H1 (cell line): ENCODE results near the gene TECTB. TPM values are rescaled to one million over a fixed set of nuclear protein-coding genes. Genes with fewer than 3 reads are reported as not detected.

ENCODE experiments used
- E2F6 ChIP-seq: IDR thresholded peaks from 2 replicates; pipeline ENCODE4 v1.6.1; 2012; ENCODE audit warnings: inconsistent platforms
- EP300 ChIP-seq, 2 experiments: IDR thresholded peaks; 1 replicate in 1 of 2; 2 replicates in 1 of 2; pipeline ENCODE4 v1.6.1; 2011 to 2012; ENCODE audit warnings: low read depth in 2 of 2, low read length in 2 of 2, mild to moderate bottlenecking in 2 of 2, borderline replicate concordance in 1 of 2, inconsistent platforms in 1 of 2, moderate library complexity in 1 of 2
- KDM1A ChIP-seq: fragments of 200-600, 300-600 bp; sonication (generic); IDR thresholded peaks from 2 replicates; pipeline ENCODE4 v1.7.1; 2016; ENCODE audit warnings: mild to moderate bottlenecking, low read length, borderline replicate concordance
- RFX5 ChIP-seq: IDR thresholded peaks from 2 replicates; pipeline ENCODE4 v1.6.1; 2011; ENCODE audit warnings: low read depth, low read length, improper control_type of control experiment, borderline replicate concordance
- TAF7 ChIP-seq: optimal IDR thresholded peaks from 2 replicates; pipeline ENCODE3; 2011; ENCODE audit warnings: low read depth, mild to moderate bottlenecking, inconsistent platforms, low read length, moderate library complexity, borderline replicate concordance
- USF2 ChIP-seq: IDR thresholded peaks from 2 replicates; pipeline ENCODE4 v1.6.1; 2011; ENCODE audit warnings: low read length, improper control_type of control experiment
- polyA plus RNA-seq, 7 experiments: library from polyadenylated mRNA; depleted of rRNA in 3 of 7; stranded (reverse) in 5 of 7; unstranded in 2 of 7; fragments of >200 nt in 5 of 7; fragments of 200-250 nt in 2 of 7; gene quantifications; 1 replicate in 5 of 7; 2 replicates in 1 of 7; 4 replicates in 1 of 7; pipeline versions ENCODE4 v1.2.1 to v1.2.3, GENCODE V29; 2011 to 2013; ENCODE audit warnings: missing spikeins in 2 of 7, mixed read lengths in 2 of 7
- total RNA-seq: library from RNA; stranded (reverse); fragmentation: NEBNext Ultra II Directional; extraction: Animal tissue kit (Norgen Biotek cat#: 25700); gene quantifications from 2 replicates; pipeline ENCODE4 v1.2.1, GENCODE V29; 2021
- TF ChIP-seq, protein P1 (sequence below): fragments of 300-600 bp; sonication (generic); IDR thresholded peaks from 2 replicates; pipeline ENCODE4 v1.7.1; 2012; ENCODE audit warnings: low read length, moderate library complexity, mild to moderate bottlenecking, inconsistent platforms; ENCODE audit not compliant: insufficient replicate concordance

The TECTB gene
- total and polyA plus RNA-seq, 2 of the 8 experiments (the other 6 are each of a cell fraction or from before 2014, with no cell fraction given) = not detected

DNA sequence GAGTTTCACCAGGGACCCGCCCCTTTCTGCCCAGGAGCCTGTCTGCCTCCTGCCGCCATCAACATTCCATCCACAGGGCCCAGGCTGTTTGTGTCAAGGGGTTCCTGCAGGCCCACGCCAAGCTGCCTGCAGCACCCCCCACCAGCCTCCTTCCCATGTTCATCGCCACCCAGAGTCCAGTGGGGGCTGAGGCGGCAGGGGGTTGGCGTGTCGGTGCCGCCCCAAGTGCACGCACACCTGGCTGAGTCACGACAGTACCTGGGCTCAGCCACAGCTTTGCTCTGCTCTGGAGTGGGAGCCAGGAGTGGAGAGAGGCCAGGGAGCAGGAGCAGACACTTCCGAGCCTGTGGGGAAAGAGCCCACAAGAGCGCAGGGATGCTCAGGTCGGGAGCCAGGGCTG is 42.8 kb upstream of the TECTB start (continued):
- TF ChIP-seq, protein P1, sequence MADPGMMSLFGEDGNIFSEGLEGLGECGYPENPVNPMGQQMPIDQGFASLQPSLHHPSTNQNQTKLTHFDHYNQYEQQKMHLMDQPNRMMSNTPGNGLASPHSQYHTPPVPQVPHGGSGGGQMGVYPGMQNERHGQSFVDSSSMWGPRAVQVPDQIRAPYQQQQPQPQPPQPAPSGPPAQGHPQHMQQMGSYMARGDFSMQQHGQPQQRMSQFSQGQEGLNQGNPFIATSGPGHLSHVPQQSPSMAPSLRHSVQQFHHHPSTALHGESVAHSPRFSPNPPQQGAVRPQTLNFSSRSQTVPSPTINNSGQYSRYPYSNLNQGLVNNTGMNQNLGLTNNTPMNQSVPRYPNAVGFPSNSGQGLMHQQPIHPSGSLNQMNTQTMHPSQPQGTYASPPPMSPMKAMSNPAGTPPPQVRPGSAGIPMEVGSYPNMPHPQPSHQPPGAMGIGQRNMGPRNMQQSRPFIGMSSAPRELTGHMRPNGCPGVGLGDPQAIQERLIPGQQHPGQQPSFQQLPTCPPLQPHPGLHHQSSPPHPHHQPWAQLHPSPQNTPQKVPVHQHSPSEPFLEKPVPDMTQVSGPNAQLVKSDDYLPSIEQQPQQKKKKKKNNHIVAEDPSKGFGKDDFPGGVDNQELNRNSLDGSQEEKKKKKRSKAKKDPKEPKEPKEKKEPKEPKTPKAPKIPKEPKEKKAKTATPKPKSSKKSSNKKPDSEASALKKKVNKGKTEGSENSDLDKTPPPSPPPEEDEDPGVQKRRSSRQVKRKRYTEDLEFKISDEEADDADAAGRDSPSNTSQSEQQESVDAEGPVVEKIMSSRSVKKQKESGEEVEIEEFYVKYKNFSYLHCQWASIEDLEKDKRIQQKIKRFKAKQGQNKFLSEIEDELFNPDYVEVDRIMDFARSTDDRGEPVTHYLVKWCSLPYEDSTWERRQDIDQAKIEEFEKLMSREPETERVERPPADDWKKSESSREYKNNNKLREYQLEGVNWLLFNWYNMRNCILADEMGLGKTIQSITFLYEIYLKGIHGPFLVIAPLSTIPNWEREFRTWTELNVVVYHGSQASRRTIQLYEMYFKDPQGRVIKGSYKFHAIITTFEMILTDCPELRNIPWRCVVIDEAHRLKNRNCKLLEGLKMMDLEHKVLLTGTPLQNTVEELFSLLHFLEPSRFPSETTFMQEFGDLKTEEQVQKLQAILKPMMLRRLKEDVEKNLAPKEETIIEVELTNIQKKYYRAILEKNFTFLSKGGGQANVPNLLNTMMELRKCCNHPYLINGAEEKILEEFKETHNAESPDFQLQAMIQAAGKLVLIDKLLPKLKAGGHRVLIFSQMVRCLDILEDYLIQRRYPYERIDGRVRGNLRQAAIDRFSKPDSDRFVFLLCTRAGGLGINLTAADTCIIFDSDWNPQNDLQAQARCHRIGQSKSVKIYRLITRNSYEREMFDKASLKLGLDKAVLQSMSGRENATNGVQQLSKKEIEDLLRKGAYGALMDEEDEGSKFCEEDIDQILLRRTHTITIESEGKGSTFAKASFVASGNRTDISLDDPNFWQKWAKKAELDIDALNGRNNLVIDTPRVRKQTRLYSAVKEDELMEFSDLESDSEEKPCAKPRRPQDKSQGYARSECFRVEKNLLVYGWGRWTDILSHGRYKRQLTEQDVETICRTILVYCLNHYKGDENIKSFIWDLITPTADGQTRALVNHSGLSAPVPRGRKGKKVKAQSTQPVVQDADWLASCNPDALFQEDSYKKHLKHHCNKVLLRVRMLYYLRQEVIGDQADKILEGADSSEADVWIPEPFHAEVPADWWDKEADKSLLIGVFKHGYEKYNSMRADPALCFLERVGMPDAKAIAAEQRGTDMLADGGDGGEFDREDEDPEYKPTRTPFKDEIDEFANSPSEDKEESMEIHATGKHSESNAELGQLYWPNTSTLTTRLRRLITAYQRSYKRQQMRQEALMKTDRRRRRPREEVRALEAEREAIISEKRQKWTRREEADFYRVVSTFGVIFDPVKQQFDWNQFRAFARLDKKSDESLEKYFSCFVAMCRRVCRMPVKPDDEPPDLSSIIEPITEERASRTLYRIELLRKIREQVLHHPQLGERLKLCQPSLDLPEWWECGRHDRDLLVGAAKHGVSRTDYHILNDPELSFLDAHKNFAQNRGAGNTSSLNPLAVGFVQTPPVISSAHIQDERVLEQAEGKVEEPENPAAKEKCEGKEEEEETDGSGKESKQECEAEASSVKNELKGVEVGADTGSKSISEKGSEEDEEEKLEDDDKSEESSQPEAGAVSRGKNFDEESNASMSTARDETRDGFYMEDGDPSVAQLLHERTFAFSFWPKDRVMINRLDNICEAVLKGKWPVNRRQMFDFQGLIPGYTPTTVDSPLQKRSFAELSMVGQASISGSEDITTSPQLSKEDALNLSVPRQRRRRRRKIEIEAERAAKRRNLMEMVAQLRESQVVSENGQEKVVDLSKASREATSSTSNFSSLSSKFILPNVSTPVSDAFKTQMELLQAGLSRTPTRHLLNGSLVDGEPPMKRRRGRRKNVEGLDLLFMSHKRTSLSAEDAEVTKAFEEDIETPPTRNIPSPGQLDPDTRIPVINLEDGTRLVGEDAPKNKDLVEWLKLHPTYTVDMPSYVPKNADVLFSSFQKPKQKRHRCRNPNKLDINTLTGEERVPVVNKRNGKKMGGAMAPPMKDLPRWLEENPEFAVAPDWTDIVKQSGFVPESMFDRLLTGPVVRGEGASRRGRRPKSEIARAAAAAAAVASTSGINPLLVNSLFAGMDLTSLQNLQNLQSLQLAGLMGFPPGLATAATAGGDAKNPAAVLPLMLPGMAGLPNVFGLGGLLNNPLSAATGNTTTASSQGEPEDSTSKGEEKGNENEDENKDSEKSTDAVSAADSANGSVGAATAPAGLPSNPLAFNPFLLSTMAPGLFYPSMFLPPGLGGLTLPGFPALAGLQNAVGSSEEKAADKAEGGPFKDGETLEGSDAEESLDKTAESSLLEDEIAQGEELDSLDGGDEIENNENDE = no peak
- no peak for TF ChIP-seq EP300 (IDR thresholded peaks at IDR 0.05; ENCODE audit: borderline replicate concordance in 1 of 2, low read depth in 2 of 2, low read length in 2 of 2)
- no peak for TF ChIP-seq E2F6
- TF ChIP-seq USF2 = no peak
- no peak for TF ChIP-seq KDM1A
- no peak for TF ChIP-seq RFX5
- TF ChIP-seq TAF7 = no peak
